ENCODE results near the gene KRT8. TPM values are rescaled to one million over a fixed set of nuclear protein-coding genes. Genes with fewer than 3 reads are reported as not detected.
A peak's percentile ranks its signal among the peaks of the same experiment; 100 is the strongest.
"Not testable (repeated sequence)": the region's sequence is repeated elsewhere in the genome, so short reads cannot be mapped to it uniquely, and the experiment has no call there.

The KRT8 gene
- polyA plus RNA-seq, 4 donors, result 6.0 to 285 (median 246) TPM

- no peak for DNase-seq (ENCODE audit: low read depth in 4 of 4, low spot score in 3 of 4)
Measured at GRCh38 chr12:52903855-52904508, 894 bp downstream of the KRT8 start.

- peak in 2 of 4 donors; percentile 78 to 85 for DNase-seq (ENCODE audit: low read depth in 4 of 4, low spot score in 3 of 4)
Measured at GRCh38 chr12:52903285-52903854, 1.5 kb downstream of the KRT8 start.

- DNase-seq (ENCODE audit: low read depth in 4 of 4, low spot score in 3 of 4), result no peak
Measured at GRCh38 chr12:52901715-52902541, 2.9 kb downstream of the KRT8 start.

GRCh38 chr12:52900896-52901714 is 3.8 kb downstream of the KRT8 start:
- no peak for DNase-seq (ENCODE audit: low read depth in 4 of 4, low spot score in 3 of 4)

- DNase-seq (ENCODE audit: low read depth in 4 of 4, low spot score in 3 of 4), result no peak
Measured at GRCh38 chr12:52900166-52900895, 4.5 kb downstream of the KRT8 start.

- DNase-seq (ENCODE audit: low read depth in 4 of 4, low spot score in 3 of 4), result no peak
Measured at GRCh38 chr12:52899338-52900035, 5.4 kb downstream of the KRT8 start.

- no peak for DNase-seq (ENCODE audit: low read depth in 4 of 4, low spot score in 3 of 4)
Measured at GRCh38 chr12:52896190-52897100, 8.4 kb downstream of the KRT8 start.

- no peak for DNase-seq (ENCODE audit: low read depth in 4 of 4, low spot score in 3 of 4)
Measured at GRCh38 chr12:52895726-52896189, 9.1 kb downstream of the KRT8 start.

- DNase-seq (ENCODE audit: low read depth in 4 of 4, low spot score in 3 of 4), result no peak
Measured at GRCh38 chr12:52892974-52893373, 11.9 kb downstream of the KRT8 start.

- no peak for DNase-seq (ENCODE audit: low read depth in 4 of 4, low spot score in 3 of 4)
Measured at GRCh38 chr12:52892207-52892852, 12.5 kb downstream of the KRT8 start.

GRCh38 chr12:52891044-52891443 is 13.8 kb downstream of the KRT8 start:
- no peak for DNase-seq (ENCODE audit: low read depth in 4 of 4, low spot score in 3 of 4)

GRCh38 chr12:52890417-52890816 is 14.5 kb downstream of the KRT8 start:
- no peak for DNase-seq (ENCODE audit: low read depth in 4 of 4, low spot score in 3 of 4)

GRCh38 chr12:52884526-52885293 is 20.2 kb downstream of the KRT8 start:
- DNase-seq (ENCODE audit: low read depth in 4 of 4, low spot score in 3 of 4), result no peak

- not testable (repeated sequence) for DNase-seq (ENCODE audit: low read depth in 4 of 4, low spot score in 3 of 4)
Measured at GRCh38 chr12:52880499-52880898, 24.4 kb downstream of the KRT8 start.

GRCh38 chr12:52879394-52880351 is 25.2 kb downstream of the KRT8 start:
- DNase-seq (ENCODE audit: low read depth in 4 of 4, low spot score in 3 of 4), result peak; percentile 69 to 82 (median 76)

All from left renal pelvis (tissue), 4 donors.